C4-2B (cell line): ENCODE measurements around the gene ST8SIA5.

Experiments
- H3K27ac ChIP-seq: fragments of 450-650 bp; 2 replicates; pipeline ENCODE4 v1.5.1; 2017
- CTCF ChIP-seq: fragments of 450-650 bp; conservative IDR thresholded peaks from 2 replicates; pipeline ENCODE4 v1.5.1; 2017; ENCODE audit warnings: mild to moderate bottlenecking
- ZFX ChIP-seq: fragments of 450-650 bp; IDR thresholded peaks from 2 replicates; pipeline ENCODE4 v1.6.1; 2017

ST8SIA5 gene

DNA sequence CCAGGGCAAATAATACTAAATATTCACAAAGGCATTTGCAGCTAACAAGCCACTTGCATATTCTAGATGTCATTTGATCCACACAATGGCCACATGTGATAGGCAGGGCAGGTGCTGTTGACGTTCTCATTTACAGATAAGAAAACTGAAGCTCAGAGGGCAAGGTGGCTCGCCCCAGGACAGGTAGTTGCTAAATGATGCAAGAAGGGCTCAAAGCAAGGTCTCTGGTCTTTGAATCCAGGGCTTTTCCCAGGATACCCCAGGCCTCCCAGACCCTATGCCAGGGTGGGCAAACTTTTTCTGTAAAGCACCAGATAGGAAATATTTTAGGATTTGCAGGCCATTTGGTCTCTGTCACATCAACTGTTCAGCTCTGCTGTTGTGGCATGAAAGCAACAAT, 135.0 kb downstream of the ST8SIA5 start:
- no peak overlapping the region for H3K27ac ChIP-seq
- TF ChIP-seq CTCF (no peak), ZFX (no peak)

DNA sequence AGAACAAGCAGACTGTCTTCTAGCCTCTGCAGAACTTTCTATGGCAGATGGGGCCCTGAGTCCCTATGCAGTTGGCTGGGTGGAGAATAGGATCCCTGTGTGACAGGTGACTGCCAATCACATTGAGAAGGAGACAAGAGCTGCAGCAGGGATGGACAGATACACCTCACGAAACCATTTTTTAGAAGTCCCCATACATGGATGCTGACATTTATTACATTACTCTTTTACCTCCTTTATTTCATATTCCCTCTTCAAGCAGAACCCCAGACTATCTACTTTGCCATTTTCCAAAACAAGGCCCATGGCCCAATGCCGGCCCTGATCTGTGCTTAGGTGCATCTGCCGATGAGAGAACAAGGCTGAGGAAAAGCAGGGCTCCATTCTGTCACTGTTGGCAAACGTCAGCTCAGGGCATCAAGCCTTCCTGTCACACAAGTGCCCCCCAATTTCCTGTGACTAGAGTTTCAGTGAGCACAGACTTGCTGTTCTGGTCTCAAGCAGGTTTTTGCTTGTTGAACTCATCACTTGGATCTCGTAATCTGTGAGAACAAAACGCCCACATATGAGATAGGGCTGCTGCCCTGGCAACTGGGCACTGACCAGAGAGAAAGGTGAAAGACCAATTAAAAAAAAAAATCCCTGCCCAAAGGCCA, 135.6 kb downstream of the ST8SIA5 start:
- no peak for TF ChIP-seq CTCF
- TF ChIP-seq ZFX = no peak
- H3K27ac ChIP-seq = no peak overlapping the region

GRCh38 chr18:46619559-46619958, 137.3 kb downstream of the ST8SIA5 start:
- TF ChIP-seq ZFX (no peak), CTCF (no peak)

More at GRCh38 chr18:46619559-46619958, 137.3 kb downstream of the ST8SIA5 start:
- no peak overlapping the region for H3K27ac ChIP-seq
